ENCODE data around the gene FAM43A.
A peak's percentile ranks its signal among the peaks of the same experiment; 100 is the strongest.

Gene FAM43A

GRCh38 chr3:194658477-194659242 is 27.0 kb upstream of the FAM43A start:
- no peak overlapping the region for H3K27ac ChIP-seq (ENCODE audit: low read depth, low read length)
- no peaks in the 10 kb centered on the region for H3K27me3 ChIP-seq (ENCODE audit: control insufficient read depth in 5 of 5, insufficient read depth in 4 of 5, low read length in 5 of 5)
- no peak overlapping the region for H3K4me3 ChIP-seq (ENCODE audit: low read depth in 1 of 5, low read length in 5 of 5)
- peaks cover 0 to 20% (median 0%) of the 10 kb centered on the region in 5 donors for H3K4me1 ChIP-seq (ENCODE audit: control insufficient read depth in 5 of 5, insufficient read depth in 5 of 5, low read length in 5 of 5)
- H3K9ac ChIP-seq (ENCODE audit: low read length in 5 of 5) = no peak overlapping the region
- no peaks in the 10 kb centered on the region for H3K9me3 ChIP-seq (ENCODE audit: control insufficient read depth in 5 of 5, low read length in 5 of 5)
- peaks cover 32 to 65% (median 46%) of the 10 kb centered on the region in 5 donors for H3K36me3 ChIP-seq (ENCODE audit: control insufficient read depth in 5 of 5, insufficient read depth in 5 of 5, low read length in 5 of 5)

GRCh38 chr3:194659778-194660177 is 25.9 kb upstream of the FAM43A start:
- Histone ChIP-seq H3K36me3 (ENCODE audit: control insufficient read depth in 5 of 5, insufficient read depth in 5 of 5, low read length in 5 of 5) (peaks cover 25 to 69% (median 44%) of the 10 kb centered on the region in 5 donors), H3K27ac (ENCODE audit: low read depth, low read length) (peak overlapping the region; percentile 3), H3K9me3 (ENCODE audit: control insufficient read depth in 5 of 5, low read length in 5 of 5) (no peaks in the 10 kb centered on the region)

GRCh38 chr3:194661374-194661773 is 24.3 kb upstream of the FAM43A start:
- peaks cover 33 to 80% (median 52%) of the 10 kb centered on the region in 5 donors for H3K36me3 ChIP-seq (ENCODE audit: control insufficient read depth in 5 of 5, insufficient read depth in 5 of 5, low read length in 5 of 5)
- no peak overlapping the region for H3K27ac ChIP-seq (ENCODE audit: low read depth, low read length)

More at GRCh38 chr3:194659778-194660177, 25.9 kb upstream of the FAM43A start:
- Histone ChIP-seq H3K4me3 (ENCODE audit: low read depth in 1 of 5, low read length in 5 of 5) (no peak overlapping the region), H3K27me3 (ENCODE audit: control insufficient read depth in 5 of 5, insufficient read depth in 4 of 5, low read length in 5 of 5) (no peaks in the 10 kb centered on the region), H3K4me1 (ENCODE audit: control insufficient read depth in 5 of 5, insufficient read depth in 5 of 5, low read length in 5 of 5) (peaks cover 0 to 20% (median 0%) of the 10 kb centered on the region in 5 donors), H3K9ac (ENCODE audit: low read length in 5 of 5) (no peak overlapping the region)

GRCh38 chr3:194661946-194662345 is 23.7 kb upstream of the FAM43A start:
- Histone ChIP-seq H3K36me3 (ENCODE audit: control insufficient read depth in 5 of 5, insufficient read depth in 5 of 5, low read length in 5 of 5) (peaks cover 34 to 84% (median 54%) of the 10 kb centered on the region in 5 donors), H3K4me3 (ENCODE audit: low read depth in 1 of 5, low read length in 5 of 5) (no peak overlapping the region), H3K9ac (ENCODE audit: low read length in 5 of 5) (no peak overlapping the region), H3K27ac (ENCODE audit: low read depth, low read length) (no peak overlapping the region), H3K4me1 (ENCODE audit: control insufficient read depth in 5 of 5, insufficient read depth in 5 of 5, low read length in 5 of 5) (peaks cover 0 to 20% (median 0%) of the 10 kb centered on the region in 5 donors), H3K9me3 (ENCODE audit: control insufficient read depth in 5 of 5, low read length in 5 of 5) (no peaks in the 10 kb centered on the region), H3K27me3 (ENCODE audit: control insufficient read depth in 5 of 5, insufficient read depth in 4 of 5, low read length in 5 of 5) (no peaks in the 10 kb centered on the region)

More at GRCh38 chr3:194661374-194661773, 24.3 kb upstream of the FAM43A start:
- H3K9me3 ChIP-seq (ENCODE audit: control insufficient read depth in 5 of 5, low read length in 5 of 5) = no peaks in the 10 kb centered on the region
- no peak overlapping the region for H3K4me3 ChIP-seq (ENCODE audit: low read depth in 1 of 5, low read length in 5 of 5)
- H3K4me1 ChIP-seq (ENCODE audit: control insufficient read depth in 5 of 5, insufficient read depth in 5 of 5, low read length in 5 of 5) = peaks cover 0 to 20% (median 0%) of the 10 kb centered on the region in 5 donors
- no peak overlapping the region for H3K9ac ChIP-seq (ENCODE audit: low read length in 5 of 5)
- no peaks in the 10 kb centered on the region for H3K27me3 ChIP-seq (ENCODE audit: control insufficient read depth in 5 of 5, insufficient read depth in 4 of 5, low read length in 5 of 5)

- Histone ChIP-seq H3K27me3 (ENCODE audit: control insufficient read depth in 5 of 5, insufficient read depth in 4 of 5, low read length in 5 of 5) (no peaks in the 10 kb centered on the region), H3K9ac (ENCODE audit: low read length in 5 of 5) (no peak overlapping the region), H3K27ac (ENCODE audit: low read depth, low read length) (no peak overlapping the region), H3K4me1 (ENCODE audit: control insufficient read depth in 5 of 5, insufficient read depth in 5 of 5, low read length in 5 of 5) (peaks cover 0 to 16% (median 0%) of the 10 kb centered on the region in 5 donors), H3K4me3 (ENCODE audit: low read depth in 1 of 5, low read length in 5 of 5) (no peak overlapping the region), H3K9me3 (ENCODE audit: control insufficient read depth in 5 of 5, low read length in 5 of 5) (no peaks in the 10 kb centered on the region), H3K36me3 (ENCODE audit: control insufficient read depth in 5 of 5, insufficient read depth in 5 of 5, low read length in 5 of 5) (peaks cover 22 to 68% (median 43%) of the 10 kb centered on the region in 5 donors)
Measured at GRCh38 chr3:194664857-194665256, 20.8 kb upstream of the FAM43A start.

GRCh38 chr3:194667363-194667762 is 18.3 kb upstream of the FAM43A start:
- peaks cover 19 to 47% (median 35%) of the 10 kb centered on the region in 5 donors for H3K36me3 ChIP-seq (ENCODE audit: control insufficient read depth in 5 of 5, insufficient read depth in 5 of 5, low read length in 5 of 5)

GRCh38 chr3:194671511-194671899 is 14.2 kb upstream of the FAM43A start:
- peak overlapping the region; percentile 65 to 94 (median 77) for H3K9ac ChIP-seq (ENCODE audit: low read length in 5 of 5)
- H3K4me3 ChIP-seq (ENCODE audit: low read depth in 1 of 5, low read length in 5 of 5) = peak overlapping the region; percentile 66 to 99 (median 86)
- H3K9me3 ChIP-seq (ENCODE audit: control insufficient read depth in 5 of 5, low read length in 5 of 5) = no peaks in the 10 kb centered on the region
- peaks cover 0 to 16% (median 13%) of the 10 kb centered on the region in 5 donors for H3K36me3 ChIP-seq (ENCODE audit: control insufficient read depth in 5 of 5, insufficient read depth in 5 of 5, low read length in 5 of 5)
- H3K27me3 ChIP-seq (ENCODE audit: control insufficient read depth in 5 of 5, insufficient read depth in 4 of 5, low read length in 5 of 5) = no peaks in the 10 kb centered on the region
- peak overlapping the region; percentile 93 for H3K27ac ChIP-seq (ENCODE audit: low read depth, low read length)
- H3K4me1 ChIP-seq (ENCODE audit: control insufficient read depth in 5 of 5, insufficient read depth in 5 of 5, low read length in 5 of 5) = peaks cover 5 to 30% (median 30%) of the 10 kb centered on the region in 5 donors

More at GRCh38 chr3:194667363-194667762, 18.3 kb upstream of the FAM43A start:
- H3K4me1 ChIP-seq (ENCODE audit: control insufficient read depth in 5 of 5, insufficient read depth in 5 of 5, low read length in 5 of 5) = peaks cover 5 to 18% (median 15%) of the 10 kb centered on the region in 5 donors
- no peaks in the 10 kb centered on the region for H3K27me3 ChIP-seq (ENCODE audit: control insufficient read depth in 5 of 5, insufficient read depth in 4 of 5, low read length in 5 of 5)
- no peak overlapping the region for H3K4me3 ChIP-seq (ENCODE audit: low read depth in 1 of 5, low read length in 5 of 5)
- no peak overlapping the region for H3K27ac ChIP-seq (ENCODE audit: low read depth, low read length)
- no peaks in the 10 kb centered on the region for H3K9me3 ChIP-seq (ENCODE audit: control insufficient read depth in 5 of 5, low read length in 5 of 5)
- no peak overlapping the region for H3K9ac ChIP-seq (ENCODE audit: low read length in 5 of 5)

GRCh38 chr3:194671900-194672808 is 13.5 kb upstream of the FAM43A start, which contains the start of gene LSG1:
LSG1 (minus strand) TSS chr3:194672191; CDS start chr3:194672162, 29 bp downstream.
- Histone ChIP-seq H3K27ac (ENCODE audit: low read depth, low read length) (peak within 1 kb of the TSS; percentile 93), H3K27me3 (ENCODE audit: control insufficient read depth in 5 of 5, insufficient read depth in 4 of 5, low read length in 5 of 5) (no peaks in the 10 kb centered on the region), H3K9me3 (ENCODE audit: control insufficient read depth in 5 of 5, low read length in 5 of 5) (no peaks in the 10 kb centered on the region), H3K36me3 (ENCODE audit: control insufficient read depth in 5 of 5, insufficient read depth in 5 of 5, low read length in 5 of 5) (peaks cover 0 to 14% (median 11%) of the 10 kb centered on the region in 5 donors), H3K4me1 (ENCODE audit: control insufficient read depth in 5 of 5, insufficient read depth in 5 of 5, low read length in 5 of 5) (peaks cover 5 to 30% (median 30%) of the 10 kb centered on the region in 5 donors), H3K9ac (ENCODE audit: low read length in 5 of 5) (peak within 1 kb of the TSS; percentile 65 to 94 (median 77)), H3K4me3 (ENCODE audit: low read depth in 1 of 5, low read length in 5 of 5) (peak within 1 kb of the TSS; percentile 66 to 99 (median 86))

- Histone ChIP-seq H3K9ac (ENCODE audit: low read length in 5 of 5) (peak overlapping the region; percentile 12 to 94 (median 77)), H3K27me3 (ENCODE audit: control insufficient read depth in 5 of 5, insufficient read depth in 4 of 5, low read length in 5 of 5) (no peaks in the 10 kb centered on the region), H3K4me1 (ENCODE audit: control insufficient read depth in 5 of 5, insufficient read depth in 5 of 5, low read length in 5 of 5) (peaks cover 5 to 30% (median 30%) of the 10 kb centered on the region in 5 donors), H3K4me3 (ENCODE audit: low read depth in 1 of 5, low read length in 5 of 5) (peak overlapping the region; percentile 66 to 99 (median 86)), H3K9me3 (ENCODE audit: control insufficient read depth in 5 of 5, low read length in 5 of 5) (no peaks in the 10 kb centered on the region), H3K36me3 (ENCODE audit: control insufficient read depth in 5 of 5, insufficient read depth in 5 of 5, low read length in 5 of 5) (peaks cover 0 to 14% (median 10%) of the 10 kb centered on the region in 5 donors), H3K27ac (ENCODE audit: low read depth, low read length) (peak overlapping the region; percentile 93)
Measured at GRCh38 chr3:194672876-194673275, 12.8 kb upstream of the FAM43A start.
